Prostate gland (tissue), 2 donors: Measurements from ENCODE around the gene RWDD2A. TPM values are rescaled to one million over a fixed set of nuclear protein-coding genes. Genes with fewer than 3 reads are reported as not detected.

Experiments used
- DNase-seq: peaks from one replicate; pipeline ENCODE4 v3.0.0-alpha.2; 2019; ENCODE audit warnings: low spot score
- H3K27ac ChIP-seq, 2 donors: fragments of 200-600 bp; sonication (generic); 2 replicates each; pipeline ENCODE4 v1.5.1; 2017 to 2019
- H3K27me3 ChIP-seq: fragments of 200-600 bp; sonication (generic); replicated peaks from 2 replicates; pipeline ENCODE4 v1.5.1; 2019; ENCODE audit not compliant: insufficient read depth
- H3K36me3 ChIP-seq, 2 donors: fragments of 200-600 bp; sonication (generic); 1 replicate in 1 of 2; 2 replicates in 1 of 2; pipeline versions ENCODE4 v1.5.1 to v1.8.1; 2017 to 2019
- H3K4me1 ChIP-seq: fragments of 200-600 bp; sonication (generic); replicated peaks from 2 replicates; pipeline ENCODE4 v1.5.1; 2019
- H3K4me3 ChIP-seq, 2 donors: fragments of 200-600 bp; sonication (generic); 2 replicates each; pipeline ENCODE4 v1.5.1; 2017 to 2019
- H3K9me3 ChIP-seq: fragments of 200-600 bp; sonication (generic); 2 replicates; pipeline ENCODE4 v1.5.1; 2017
- POLR2A ChIP-seq: fragments of 450-650 bp; IDR thresholded peaks from one replicate; pipeline ENCODE4 v1.6.1; 2016; ENCODE audit warnings: antibody characterized with exemption, mild to moderate bottlenecking
- POLR2AphosphoS5 ChIP-seq: sonication (generic); formaldehyde crosslinking; IDR thresholded peaks from one replicate; pipeline ENCODE4 v1.6.1; 2017; ENCODE audit warnings: antibody characterized with exemption
- WGBS: methylation state at CpG from one replicate; pipeline ENCODE4 v1.1.5; 2018; 5-methylcytosine and 5-hydroxymethylcytosine counted together
- intact Hi-C: fragments of 100-400 bp; cut with DNase I; formaldehyde crosslinking; loops from one replicate; pipeline ENCODE4 v1.14.2; 2022
- total RNA-seq, 2 donors: library from RNA; depleted of rRNA; stranded (reverse); fragments of >200 nt; gene quantifications; one replicate each; pipeline ENCODE4 v1.1.0, GENCODE V29; 2016
- TF ChIP-seq, protein P1 (sequence below), 4 experiments: fragments of 200-600 bp in 2 of 4; fragments of 450-650 bp in 2 of 4; sonication (generic) in 2 of 4; IDR thresholded peaks; 1 replicate in 3 of 4; 2 replicates in 1 of 4; pipeline ENCODE4 v1.5.1; 2016 to 2019; ENCODE audit warnings: antibody characterized with exemption in 4 of 4, mild to moderate bottlenecking in 2 of 4, moderate library complexity in 2 of 4

The RWDD2A gene
- total RNA-seq, 2 donors from 2014 or later: 9.5 to 23.7 TPM

DNA sequence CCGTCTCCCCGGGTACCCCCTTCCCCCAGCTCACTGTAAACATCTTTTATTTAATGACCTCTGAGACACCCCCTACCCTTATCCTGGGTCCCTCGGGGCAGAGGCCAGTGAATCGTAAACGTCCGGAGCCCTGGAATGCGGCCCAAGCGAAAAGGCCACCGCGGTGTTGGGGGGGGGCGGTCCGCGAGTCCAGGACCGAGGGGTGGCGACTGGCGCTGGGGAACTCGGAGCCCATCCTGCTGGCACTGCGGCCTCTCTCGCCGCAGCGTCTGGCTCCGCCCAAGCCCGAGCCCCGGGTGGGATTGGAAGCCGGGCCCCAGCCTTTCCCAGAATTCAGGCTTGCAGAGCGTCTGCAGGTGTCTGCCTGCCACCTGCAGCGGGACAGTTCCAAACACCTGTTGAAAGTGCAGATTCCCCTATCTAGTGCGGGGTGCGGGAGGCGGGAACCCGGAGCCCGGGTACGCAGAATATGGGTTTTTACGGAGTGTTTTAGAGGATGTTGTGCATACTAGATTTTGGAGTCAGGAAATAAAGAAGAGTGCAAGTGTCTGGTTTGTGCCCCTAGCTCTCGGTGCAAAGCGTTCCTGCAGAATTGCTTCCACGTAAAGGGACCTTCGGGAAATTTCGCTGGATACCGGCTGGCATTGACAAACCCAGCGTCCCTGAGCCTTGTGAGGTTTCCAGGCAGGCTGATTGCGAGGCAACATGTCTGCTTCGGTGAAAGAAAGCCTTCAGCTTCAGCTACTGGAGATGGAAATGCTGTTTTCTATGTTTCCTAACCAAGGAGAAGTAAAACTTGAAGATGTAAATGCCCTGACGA, 800 bp downstream of the RWDD2A start:
- TF ChIP-seq POLR2A (no peak), POLR2AphosphoS5 (no peak)
- TF ChIP-seq, protein P1, sequence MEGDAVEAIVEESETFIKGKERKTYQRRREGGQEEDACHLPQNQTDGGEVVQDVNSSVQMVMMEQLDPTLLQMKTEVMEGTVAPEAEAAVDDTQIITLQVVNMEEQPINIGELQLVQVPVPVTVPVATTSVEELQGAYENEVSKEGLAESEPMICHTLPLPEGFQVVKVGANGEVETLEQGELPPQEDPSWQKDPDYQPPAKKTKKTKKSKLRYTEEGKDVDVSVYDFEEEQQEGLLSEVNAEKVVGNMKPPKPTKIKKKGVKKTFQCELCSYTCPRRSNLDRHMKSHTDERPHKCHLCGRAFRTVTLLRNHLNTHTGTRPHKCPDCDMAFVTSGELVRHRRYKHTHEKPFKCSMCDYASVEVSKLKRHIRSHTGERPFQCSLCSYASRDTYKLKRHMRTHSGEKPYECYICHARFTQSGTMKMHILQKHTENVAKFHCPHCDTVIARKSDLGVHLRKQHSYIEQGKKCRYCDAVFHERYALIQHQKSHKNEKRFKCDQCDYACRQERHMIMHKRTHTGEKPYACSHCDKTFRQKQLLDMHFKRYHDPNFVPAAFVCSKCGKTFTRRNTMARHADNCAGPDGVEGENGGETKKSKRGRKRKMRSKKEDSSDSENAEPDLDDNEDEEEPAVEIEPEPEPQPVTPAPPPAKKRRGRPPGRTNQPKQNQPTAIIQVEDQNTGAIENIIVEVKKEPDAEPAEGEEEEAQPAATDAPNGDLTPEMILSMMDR (IDR thresholded peaks at IDR 0.05): no peak
- H3K9me3 ChIP-seq: no peaks in the 10 kb centered on the region
- intact Hi-C loops: loop anchor here (5.0 kb wide), 1 partner anchor 127 kb away; the partner anchor contains the start of genes DOP1A and UBE3D
- H3K27me3 ChIP-seq: no peaks in the 10 kb centered on the region
- peaks cover 3% of the 10 kb centered on the region for H3K4me1 ChIP-seq
- 4% methylated on average over 29 of the region's 44 CpGs for WGBS
- H3K27ac ChIP-seq: peak overlapping the region; percentile 86 to 88
- peak; percentile 13 for DNase-seq
- H3K4me3 ChIP-seq: peak overlapping the region; percentile 93 to 95
- no peaks in the 10 kb centered on the region for H3K36me3 ChIP-seq

DNA sequence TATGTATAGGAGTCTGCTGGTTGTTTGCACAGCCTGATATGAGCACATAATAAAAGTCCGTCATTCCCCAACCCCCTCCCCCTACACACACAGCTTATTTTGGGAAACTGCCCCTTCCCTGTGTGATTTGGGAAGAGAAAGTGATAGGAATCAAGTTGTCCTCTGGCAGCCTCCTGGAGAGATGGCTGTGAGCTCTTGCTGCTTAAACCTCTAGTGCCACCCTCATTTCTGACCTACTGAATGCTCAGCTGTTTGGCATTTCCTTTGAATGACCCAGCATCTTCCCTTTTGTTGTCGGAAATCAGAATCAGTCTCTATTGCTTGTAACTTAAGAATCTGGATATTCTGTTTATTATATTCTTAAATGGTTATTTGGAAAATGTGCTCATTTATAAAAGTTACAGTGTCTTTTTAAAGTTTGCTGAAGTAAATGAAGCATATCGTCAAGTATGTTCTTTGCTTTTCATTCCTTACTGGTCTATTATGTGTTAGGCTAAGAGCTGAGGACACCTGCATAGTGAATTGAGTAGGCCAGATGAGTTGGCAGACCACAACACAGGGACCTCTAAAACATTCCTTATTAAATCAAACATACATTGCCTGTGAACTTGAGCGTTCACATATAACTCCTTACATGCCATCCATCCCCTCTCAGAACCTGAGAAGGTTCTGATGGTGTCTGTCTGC, 5.5 kb downstream of the RWDD2A start:
- H3K27ac ChIP-seq: no peak overlapping the region
- no peaks in the 10 kb centered on the region for H3K36me3 ChIP-seq
- WGBS: 50% methylated on average over 4 of the region's 4 CpGs
- H3K9me3 ChIP-seq: no peaks in the 10 kb centered on the region
- no peak for DNase-seq
- no peak for TF ChIP-seq POLR2AphosphoS5
- TF ChIP-seq POLR2A: no peak
- TF ChIP-seq, protein P1 (IDR thresholded peaks at IDR 0.05): no peak
- H3K4me3 ChIP-seq: no peak overlapping the region
- intact Hi-C loops: no loop called here
- H3K4me1 ChIP-seq: peaks cover 3% of the 10 kb centered on the region
- no peaks in the 10 kb centered on the region for H3K27me3 ChIP-seq

DNA sequence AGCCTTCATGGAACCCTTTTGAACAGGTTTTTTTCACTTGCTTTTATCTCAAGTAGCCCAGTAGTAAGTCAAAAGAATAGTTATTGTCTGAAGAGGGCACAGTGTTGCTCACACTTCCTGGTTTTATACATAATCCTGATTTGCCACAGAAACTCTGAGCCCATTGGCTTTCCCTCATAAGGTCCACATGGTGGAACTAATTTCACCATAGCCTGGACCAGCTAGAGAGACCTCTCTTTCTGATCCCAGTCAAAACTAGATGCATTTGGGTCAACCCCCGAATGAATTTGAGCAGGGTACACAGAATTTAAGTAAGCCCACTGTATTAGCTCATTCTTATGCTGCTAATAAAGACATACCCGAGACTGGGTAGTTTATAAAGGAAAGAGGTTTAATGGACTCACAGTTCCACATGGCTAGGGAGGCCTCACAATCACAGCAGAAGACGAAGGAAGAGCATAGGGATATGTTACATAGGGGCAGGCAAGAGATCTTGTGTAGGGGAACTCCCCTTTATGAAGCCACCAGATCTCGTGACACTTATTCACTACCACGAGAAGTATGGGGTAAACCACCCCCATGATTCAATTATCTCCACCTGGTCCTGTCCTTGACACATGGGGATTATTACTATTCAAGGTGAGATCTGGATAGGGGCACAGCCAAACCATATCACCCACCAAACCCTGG, 6.2 kb downstream of the RWDD2A start:
- no peak for DNase-seq
- no peaks in the 10 kb centered on the region for H3K9me3 ChIP-seq
- intact Hi-C loops: no loop called here
- H3K4me1 ChIP-seq: peaks cover 3% of the 10 kb centered on the region
- TF ChIP-seq POLR2AphosphoS5 (no peak), POLR2A (no peak)
- TF ChIP-seq, protein P1 (IDR thresholded peaks at IDR 0.05): no peak
- no peaks in the 10 kb centered on the region for H3K36me3 ChIP-seq
- H3K4me3 ChIP-seq: no peak overlapping the region
- WGBS: 89% methylated on average over 5 of the region's 5 CpGs
- H3K27ac ChIP-seq: no peak overlapping the region
- no peaks in the 10 kb centered on the region for H3K27me3 ChIP-seq

DNA sequence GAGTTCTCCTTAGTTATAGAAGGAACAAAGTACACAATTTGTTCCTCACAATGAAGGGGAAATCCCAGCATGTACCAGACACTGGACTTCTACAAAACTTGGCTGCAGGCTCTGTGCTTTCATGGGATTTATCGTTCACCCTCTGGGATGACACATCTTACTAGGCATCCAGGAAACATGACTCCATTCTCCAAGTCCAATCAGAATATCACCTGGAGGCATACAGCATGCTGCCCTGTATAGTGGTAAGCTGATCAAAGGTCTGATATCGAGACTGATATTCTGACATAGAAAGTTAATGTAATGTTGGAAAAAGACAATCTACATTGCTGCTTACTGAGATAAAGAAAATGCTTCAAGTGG, 6.7 kb downstream of the RWDD2A start:
- H3K36me3 ChIP-seq: no peaks in the 10 kb centered on the region
- no peaks in the 10 kb centered on the region for H3K9me3 ChIP-seq
- no peaks in the 10 kb centered on the region for H3K27me3 ChIP-seq
- intact Hi-C loops: no loop called here
- H3K27ac ChIP-seq: no peak overlapping the region
- WGBS: 39% methylated on average over 2 of the region's 2 CpGs
- TF ChIP-seq POLR2AphosphoS5 (no peak), POLR2A (no peak)
- TF ChIP-seq, protein P1 (IDR thresholded peaks at IDR 0.05): no peak
- no peak overlapping the region for H3K4me3 ChIP-seq
- no peak for DNase-seq
- H3K4me1 ChIP-seq: peaks cover 3% of the 10 kb centered on the region
